HG03558 (cell line): ENCODE results near the gene ADORA1.

Experiments used
- ATAC-seq: cut with Tn5 transposase; IDR thresholded peaks from one replicate; pipeline ENCODE4 v1.9.1; 2021; ENCODE audit warnings: moderate number of reproducible peaks; ENCODE audit not compliant: unreplicated experiment; ENCODE audit errors: extremely low read depth

Gene ADORA1

GRCh38 chr1:203127666-203128430, at the start of gene ADORA1:
Gene ADORA1 (plus strand): TSS chr1:203127726. CDS start chr1:203128842, 1,116 bp downstream.
- no peak for ATAC-seq

GRCh38 chr1:203077956-203078355, 49.6 kb upstream of the ADORA1 start:
- ATAC-seq, result no peak

GRCh38 chr1:203078478-203078877, 49.0 kb upstream of the ADORA1 start:
- ATAC-seq, result no peak

- ATAC-seq, result no peak
Measured at GRCh38 chr1:203080456-203080855, 47.1 kb upstream of the ADORA1 start.

GRCh38 chr1:203081465-203082230, 45.9 kb upstream of the ADORA1 start:
- no peak for ATAC-seq

GRCh38 chr1:203082231-203082505, 45.4 kb upstream of the ADORA1 start:
- ATAC-seq, result no peak

GRCh38 chr1:203082571-203083462, 44.7 kb upstream of the ADORA1 start:
- no peak for ATAC-seq

- no peak for ATAC-seq
Measured at GRCh38 chr1:203083463-203083921, 44.0 kb upstream of the ADORA1 start.

GRCh38 chr1:203084588-203085527, 42.7 kb upstream of the ADORA1 start:
- ATAC-seq, result no peak

GRCh38 chr1:203085528-203086406, 41.8 kb upstream of the ADORA1 start, which contains the start of gene MYOG:
Gene MYOG (minus strand): TSS chr1:203086012. CDS start chr1:203085961, 51 bp downstream.
- ATAC-seq, result no peak

GRCh38 chr1:203086992-203087763, 40.3 kb upstream of the ADORA1 start:
- no peak for ATAC-seq

- no peak for ATAC-seq
Measured at GRCh38 chr1:203088441-203088840, 39.1 kb upstream of the ADORA1 start.

GRCh38 chr1:203089001-203089650, 38.4 kb upstream of the ADORA1 start:
- ATAC-seq, result no peak

GRCh38 chr1:203089651-203090045, 37.9 kb upstream of the ADORA1 start:
- ATAC-seq, result no peak

- no peak for ATAC-seq
Measured at GRCh38 chr1:203090421-203091198, 36.9 kb upstream of the ADORA1 start.

- no peak for ATAC-seq
Measured at GRCh38 chr1:203091199-203091477, 36.4 kb upstream of the ADORA1 start.
